H4 (cell line): ENCODE measurements around the gene ARHGEF11. TPM values are rescaled to one million over a fixed set of nuclear protein-coding genes. Genes with fewer than 3 reads are reported as not detected.

Experiments used
- DNase-seq: peaks from one replicate; pipeline ENCODE4 v3.0.0-alpha.2; 2015; ENCODE audit warnings: low spot score
- total RNA-seq: library from RNA; depleted of rRNA; stranded (reverse); fragments of >200 nt; shearing (Covaris generic); gene quantifications from 2 replicates; pipeline ENCODE4 v1.2.3, GENCODE V29; 2014

ARHGEF11 gene
- total RNA-seq, 1 experiment from 2014 or later: 12.2 TPM

- no peak for DNase-seq
These were observed 44.2 kb downstream of the ARHGEF11 start for GRCh38 chr1:157001304-157001703.

- no peak for DNase-seq
These were observed 44.9 kb downstream of the ARHGEF11 start for GRCh38 chr1:157000686-157001085.

- DNase-seq: no peak
These were observed 45.8 kb downstream of the ARHGEF11 start for GRCh38 chr1:156999596-157000320.

- no peak for DNase-seq
These were observed 46.6 kb downstream of the ARHGEF11 start for GRCh38 chr1:156998840-156999500.

GRCh38 chr1:156998301-156998700, 47.2 kb downstream of the ARHGEF11 start:
- no peak for DNase-seq

GRCh38 chr1:156995412-156995811, 50.1 kb downstream of the ARHGEF11 start:
- DNase-seq: no peak

GRCh38 chr1:156994277-156994676, 51.3 kb downstream of the ARHGEF11 start:
- no peak for DNase-seq

GRCh38 chr1:156993426-156994147, 52.0 kb downstream of the ARHGEF11 start:
- DNase-seq: no peak

GRCh38 chr1:156992215-156992614, 53.3 kb downstream of the ARHGEF11 start:
- DNase-seq: no peak

GRCh38 chr1:156987715-156988114, 57.8 kb downstream of the ARHGEF11 start:
- DNase-seq: no peak

- no peak for DNase-seq
These were observed 65.0 kb downstream of the ARHGEF11 start for GRCh38 chr1:156980551-156980950.

- DNase-seq: no peak
These were observed 70.5 kb downstream of the ARHGEF11 start for GRCh38 chr1:156975084-156975483.

- no peak for DNase-seq
These were observed 72.1 kb downstream of the ARHGEF11 start for GRCh38 chr1:156973417-156973816.

GRCh38 chr1:156970017-156970416, 75.5 kb downstream of the ARHGEF11 start:
- no peak for DNase-seq

GRCh38 chr1:156969496-156969895, 76.0 kb downstream of the ARHGEF11 start:
- DNase-seq: no peak

GRCh38 chr1:156964441-156964840, 81.1 kb downstream of the ARHGEF11 start:
- DNase-seq: no peak

GRCh38 chr1:156963621-156964020, 81.9 kb downstream of the ARHGEF11 start:
- DNase-seq: no peak

GRCh38 chr1:156961709-156962108, 83.8 kb downstream of the ARHGEF11 start:
- DNase-seq: peak; percentile 18

- DNase-seq: no peak
These were observed 85.6 kb downstream of the ARHGEF11 start for GRCh38 chr1:156959925-156960324.

GRCh38 chr1:156959414-156959813, 86.1 kb downstream of the ARHGEF11 start:
- DNase-seq: no peak

- DNase-seq: no peak
These were observed 87.3 kb downstream of the ARHGEF11 start for GRCh38 chr1:156958247-156958714.

GRCh38 chr1:156957634-156958033, 87.9 kb downstream of the ARHGEF11 start:
- DNase-seq: no peak

GRCh38 chr1:156956333-156956732, 89.2 kb downstream of the ARHGEF11 start:
- no peak for DNase-seq
